Activated naive CD8-positive, alpha-beta T cell treated with anti-CD3 and anti-CD28 coated beads, Interleukin-2, amount 10 ng/mL, durations not matched to agents 7 days and 5 days (primary cell): ENCODE data around the gene SPDYE3. TPM values are rescaled to one million over a fixed set of nuclear protein-coding genes. Genes with fewer than 3 reads are reported as not detected.
"Not testable (repeated sequence)": the region's sequence is repeated elsewhere in the genome, so short reads cannot be mapped to it uniquely, and the experiment has no call there.

Experiments
- ATAC-seq: fragments of 150-1000 bp; cut with Tn5 transposase; one replicate; pipeline ENCODE4 v1.10.0; 2021; ENCODE audit warnings: low read depth, moderate library complexity
- POLR2A ChIA-PET: fragments of 350-600 bp; sonication (Branson Sonifier 250); formaldehyde crosslinking; loops from one replicate; lab custom pipeline; 2021; ENCODE audit warnings: antibody characterized with exemption; lab: Charles Lee
- DNase-seq: peaks from one replicate; pipeline ENCODE4 v3.0.0; 2021
- H3K27ac Mint-ChIP-seq: one replicate; pipeline ENCODE4 v1.8.0; 2022; ENCODE audit warnings: mild to moderate bottlenecking, mixed read lengths
- H3K27me3 Mint-ChIP-seq: one replicate; pipeline ENCODE4 v1.8.0; 2022; ENCODE audit warnings: mild to moderate bottlenecking, moderate library complexity, mixed read lengths
- H3K36me3 Mint-ChIP-seq: one replicate; pipeline ENCODE4 v1.8.0; 2021; ENCODE audit warnings: mild to moderate bottlenecking, mixed read lengths
- H3K4me1 Mint-ChIP-seq: one replicate; pipeline ENCODE4 v1.8.0; 2021; ENCODE audit warnings: mixed read lengths
- H3K4me3 Mint-ChIP-seq: one replicate; pipeline ENCODE4 v1.8.0; 2022; ENCODE audit warnings: mild to moderate bottlenecking, moderate library complexity, mixed read lengths
- H3K9me3 Mint-ChIP-seq: one replicate; pipeline ENCODE4 v1.8.0; 2021; ENCODE audit warnings: mixed read lengths
- total RNA-seq, 2 experiments: library from RNA; stranded (reverse); gene quantifications; one replicate each; pipeline ENCODE4 v1.2.3, GENCODE V29; 2021

Gene SPDYE3
- total RNA-seq, 2 experiments from 2014 or later, result not detected

DNA sequence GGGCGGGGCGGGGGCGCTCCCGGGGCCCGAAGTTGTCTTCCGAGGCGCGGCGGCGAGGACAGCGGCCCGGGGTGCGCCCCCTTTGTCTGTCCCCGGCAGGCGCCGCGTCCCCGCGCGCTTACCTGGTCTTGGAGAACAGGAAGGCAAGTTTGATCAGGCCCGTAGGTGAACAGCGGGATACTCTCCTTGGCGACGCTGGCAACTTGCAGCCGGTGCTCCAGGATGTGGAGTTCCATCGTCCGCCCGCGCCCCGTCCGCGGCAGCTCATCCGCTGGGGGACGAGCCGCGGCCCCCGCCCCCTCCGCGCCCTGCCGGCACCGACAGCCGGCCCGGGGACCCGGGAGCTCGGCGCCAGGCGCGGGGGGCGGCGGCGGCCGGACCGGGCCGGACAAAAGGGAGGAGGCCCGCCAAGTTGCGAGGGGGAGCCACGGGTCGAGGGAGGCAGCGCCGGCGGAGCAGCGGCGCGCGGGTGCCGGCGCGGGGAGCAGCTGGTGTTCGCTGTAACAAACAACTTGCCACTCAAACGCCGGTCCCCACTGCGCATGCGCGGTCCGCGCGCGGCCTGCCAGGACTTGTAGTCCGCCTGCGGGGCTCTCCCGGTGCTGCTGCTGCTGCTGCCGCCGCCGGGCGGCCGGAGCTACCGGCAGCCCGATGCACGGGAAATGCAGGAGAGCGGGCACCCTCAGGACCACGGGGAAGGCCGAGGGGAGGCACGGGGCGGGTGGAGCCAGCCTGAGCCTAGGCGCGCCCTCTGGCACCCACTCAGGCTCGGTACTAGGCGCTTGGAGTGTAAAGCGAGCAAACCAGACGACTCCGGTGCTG, 35.6 kb upstream of the SPDYE3 start:
- Mint-ChIP-seq H3K4me1 (peaks cover 12% of the 10 kb centered on the region), H3K9me3 (no peaks in the 10 kb centered on the region), H3K4me3 (peak overlapping the region; percentile 79), H3K36me3 (peaks cover 6% of the 10 kb centered on the region), H3K27ac (peak overlapping the region; percentile 73), H3K27me3 (no peaks in the 10 kb centered on the region)
- ATAC-seq (peak; percentile 96), DNase-seq (peak; percentile 100)
- POLR2A ChIA-PET, result interaction anchor here (0.9 to 1.6 kb wide), 4 partner anchors 50 to 147 kb away, joined by 3 to 9 read pairs (median 4); partner anchors contain the start of gene LAMTOR4

DNA sequence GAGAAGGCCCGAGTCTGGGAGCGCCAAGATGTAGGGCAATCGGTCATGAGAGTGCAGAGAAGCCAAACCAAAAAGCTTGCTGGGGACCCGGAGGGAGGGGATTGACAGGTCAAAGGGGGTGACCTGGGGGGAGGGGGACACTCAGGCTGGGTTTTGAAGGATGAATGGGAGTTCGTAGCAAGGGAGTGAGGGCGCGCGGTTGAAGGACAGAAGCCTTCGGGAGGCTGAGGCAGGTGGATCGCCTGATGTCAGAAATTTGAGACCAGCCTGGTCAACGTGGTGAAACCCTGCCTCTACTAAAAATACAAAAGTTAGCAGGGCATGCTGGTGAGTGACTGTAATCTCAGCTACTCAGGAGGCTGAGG, 35.0 kb upstream of the SPDYE3 start:
- Mint-ChIP-seq H3K27ac (peak overlapping the region; percentile 42), H3K4me3 (peak overlapping the region; percentile 79), H3K4me1 (peaks cover 12% of the 10 kb centered on the region)
- ATAC-seq, H3K36me3 Mint-ChIP-seq, H3K27me3 Mint-ChIP-seq, H3K9me3 Mint-ChIP-seq, DNase-seq: not testable (repeated sequence)
- POLR2A ChIA-PET, result interaction anchor here (0.9 to 1.6 kb wide), 4 partner anchors 50 to 147 kb away, joined by 3 to 9 read pairs (median 4); partner anchors contain the start of gene LAMTOR4

DNA sequence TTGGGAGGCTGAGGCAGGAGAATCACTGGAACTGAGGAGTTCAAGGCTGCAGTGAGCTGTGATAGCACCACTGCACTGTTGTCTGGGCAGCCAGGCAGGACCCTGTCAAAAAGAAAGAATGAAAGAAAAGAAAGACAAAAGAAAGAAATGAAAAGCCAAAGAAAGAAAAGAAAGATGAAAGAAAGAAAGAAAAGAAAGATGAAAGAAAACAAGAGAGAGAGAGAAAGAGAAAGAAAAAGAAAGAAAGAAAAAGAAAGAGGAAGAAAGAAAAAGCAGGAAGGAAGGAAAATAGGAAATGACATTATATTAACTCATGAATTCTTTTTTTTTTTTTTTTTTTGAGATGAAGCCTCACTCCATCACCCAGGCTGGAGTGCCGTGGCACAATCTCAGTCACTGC, 32.4 kb upstream of the SPDYE3 start:
- POLR2A ChIA-PET, result interaction anchor here (0.7 kb wide), 1 partner anchor 615 kb away, joined by 3 read pairs; no protein-coding TSS in a partner anchor
- peaks cover 6% of the 10 kb centered on the region for H3K36me3 Mint-ChIP-seq
- peaks cover 12% of the 10 kb centered on the region for H3K4me1 Mint-ChIP-seq
- no peak overlapping the region for H3K4me3 Mint-ChIP-seq
- no peaks in the 10 kb centered on the region for H3K27me3 Mint-ChIP-seq
- ATAC-seq, result no peak
- no peaks in the 10 kb centered on the region for H3K9me3 Mint-ChIP-seq
- no peak for DNase-seq
- H3K27ac Mint-ChIP-seq, result no peak overlapping the region

DNA sequence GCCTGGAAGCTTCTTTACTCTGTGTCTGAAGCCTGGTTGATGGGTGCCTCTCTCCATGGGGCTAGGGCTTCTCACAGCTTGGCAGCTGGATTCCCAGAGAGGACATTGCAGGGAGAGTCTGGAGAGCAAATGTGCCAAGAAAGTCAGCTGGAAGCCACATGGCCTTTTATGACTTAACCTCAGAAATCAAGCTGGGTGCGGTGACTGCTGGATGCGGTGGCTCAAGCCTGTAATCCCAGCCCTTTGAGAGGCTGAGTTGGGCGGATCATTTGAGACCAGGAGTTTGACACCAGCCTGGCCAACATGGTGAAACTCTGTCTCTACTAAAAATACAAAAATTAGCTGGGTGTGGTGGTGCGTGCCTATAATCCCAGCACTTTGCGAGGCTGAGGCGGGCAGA, 31.4 kb upstream of the SPDYE3 start:
- not testable (repeated sequence) for H3K27ac Mint-ChIP-seq, H3K27me3 Mint-ChIP-seq, H3K4me3 Mint-ChIP-seq, DNase-seq, H3K36me3 Mint-ChIP-seq, H3K9me3 Mint-ChIP-seq, ATAC-seq, H3K4me1 Mint-ChIP-seq
- POLR2A ChIA-PET, result interaction anchor here (0.6 kb wide), 1 partner anchor 46 kb away, joined by 3 read pairs; no protein-coding TSS in a partner anchor

DNA sequence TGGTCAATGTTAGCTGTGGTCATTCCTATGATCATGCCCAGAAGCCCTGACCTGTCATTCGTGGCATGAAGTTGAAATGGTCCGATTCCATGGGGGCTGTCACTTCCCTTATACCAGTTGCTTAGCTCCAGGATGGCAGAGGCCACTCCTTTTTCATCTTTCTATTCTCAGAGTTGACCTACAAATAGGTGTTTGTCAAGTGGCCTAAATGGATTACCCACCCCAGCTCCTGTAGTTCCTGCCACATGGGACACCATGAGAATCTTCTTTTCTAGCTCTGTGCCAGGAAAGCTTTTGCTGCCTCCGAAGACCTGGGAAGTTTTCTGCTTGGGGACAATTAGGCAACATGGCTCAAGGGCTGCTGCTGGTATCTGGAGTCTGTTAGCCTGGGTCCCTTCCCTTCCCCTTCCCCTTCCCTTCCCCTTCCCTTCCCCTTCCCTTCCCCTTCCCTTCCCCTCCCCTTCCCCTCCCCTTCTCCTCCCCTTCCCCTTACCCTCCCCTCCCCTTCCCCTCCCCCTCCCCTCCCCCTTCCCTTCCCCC, 25.4 kb upstream of the SPDYE3 start:
- ATAC-seq, H3K36me3 Mint-ChIP-seq, H3K27me3 Mint-ChIP-seq, DNase-seq, H3K9me3 Mint-ChIP-seq, H3K4me1 Mint-ChIP-seq, H3K27ac Mint-ChIP-seq, H3K4me3 Mint-ChIP-seq: not testable (repeated sequence)
- POLR2A ChIA-PET, result interaction anchor here (1.1 kb wide), 1 partner anchor 58 kb away, joined by 4 read pairs; no protein-coding TSS in a partner anchor

DNA sequence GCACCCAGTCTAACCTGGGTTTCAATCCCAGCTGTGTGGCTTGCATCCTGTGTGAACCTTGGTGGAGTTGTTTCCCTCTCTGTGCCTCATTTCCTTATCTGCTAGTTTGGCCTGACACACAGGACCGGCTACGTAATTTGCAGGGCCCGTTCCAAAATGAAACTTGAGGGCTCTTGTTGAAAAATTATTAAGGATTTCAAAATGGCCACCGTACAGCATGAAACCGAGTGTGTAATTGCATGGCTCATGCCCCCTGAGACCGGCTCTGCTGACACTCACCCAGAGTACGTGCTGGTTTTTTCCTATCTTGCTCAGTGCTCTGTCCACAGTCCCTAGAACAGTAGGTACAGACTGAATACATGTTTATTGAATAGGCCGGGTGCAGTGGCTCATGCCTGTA, 24.4 kb upstream of the SPDYE3 start:
- ATAC-seq, H3K36me3 Mint-ChIP-seq, H3K27me3 Mint-ChIP-seq, POLR2A ChIA-PET, H3K4me1 Mint-ChIP-seq, H3K27ac Mint-ChIP-seq, H3K9me3 Mint-ChIP-seq, DNase-seq, H3K4me3 Mint-ChIP-seq: not testable (repeated sequence)

DNA sequence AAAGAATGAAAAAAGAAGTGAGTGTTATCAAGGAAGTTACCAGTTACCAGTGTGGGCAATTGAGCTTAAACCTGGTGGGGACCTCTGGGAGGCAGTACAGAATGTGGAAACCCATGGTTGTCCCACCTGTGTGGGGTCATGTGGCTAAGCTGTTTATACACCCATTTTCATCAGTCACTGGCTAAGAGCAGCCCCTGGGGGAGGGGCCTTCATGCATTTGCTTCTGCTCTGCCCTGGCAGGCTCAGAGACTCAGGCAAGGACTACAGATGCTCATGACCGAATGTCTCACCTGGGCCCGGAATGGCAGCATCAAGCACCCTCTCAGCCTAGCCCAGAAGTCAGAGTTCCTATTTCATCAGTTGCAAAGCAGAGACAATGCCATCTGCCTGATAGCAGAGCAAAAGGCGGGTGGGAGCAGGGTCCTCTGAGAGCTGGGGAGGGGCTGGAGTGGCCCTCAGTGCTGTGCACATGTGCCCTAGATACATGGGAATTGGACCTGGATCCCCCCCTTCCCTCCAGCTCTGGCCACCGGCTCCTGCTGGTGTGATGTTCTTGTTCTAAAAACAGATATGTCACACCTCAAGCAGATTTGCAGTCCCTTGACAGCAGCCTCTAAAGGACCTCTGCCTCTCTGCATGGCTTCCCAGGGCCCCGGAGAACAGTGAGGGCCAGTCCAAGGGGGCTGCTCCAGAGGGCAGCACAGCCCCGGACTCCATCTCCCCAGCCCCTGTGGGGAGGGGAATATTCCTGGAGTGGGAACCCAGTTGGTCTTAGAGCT, 20.1 kb upstream of the SPDYE3 start:
- H3K4me3 Mint-ChIP-seq, H3K4me1 Mint-ChIP-seq, H3K27ac Mint-ChIP-seq, H3K36me3 Mint-ChIP-seq, POLR2A ChIA-PET, H3K27me3 Mint-ChIP-seq, DNase-seq, ATAC-seq, H3K9me3 Mint-ChIP-seq: not testable (repeated sequence)

DNA sequence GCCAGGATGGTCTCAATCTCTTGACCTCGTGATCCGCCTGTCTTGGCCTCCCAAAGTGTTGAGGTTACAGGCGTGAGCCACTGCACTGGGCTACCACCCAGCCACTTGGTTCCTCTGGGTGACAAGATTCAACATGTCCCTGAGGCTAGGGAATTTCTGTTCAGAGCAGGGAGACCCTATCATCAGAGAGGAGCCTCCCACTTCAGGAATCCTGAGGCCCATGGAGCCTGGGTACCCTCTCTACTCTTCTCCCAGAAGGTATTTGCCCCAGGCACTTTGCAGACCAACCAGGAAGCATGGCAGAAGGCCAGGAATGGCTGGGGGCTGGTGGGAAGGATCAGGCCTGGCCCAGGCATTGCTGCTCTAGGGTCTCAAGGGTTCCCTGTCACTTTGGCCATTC, 19.2 kb upstream of the SPDYE3 start:
- POLR2A ChIA-PET, H3K9me3 Mint-ChIP-seq, H3K4me1 Mint-ChIP-seq, DNase-seq, H3K27me3 Mint-ChIP-seq, H3K27ac Mint-ChIP-seq, H3K4me3 Mint-ChIP-seq, ATAC-seq: not testable (repeated sequence)
- H3K36me3 Mint-ChIP-seq, result peaks cover 14% of the 10 kb centered on the region

DNA sequence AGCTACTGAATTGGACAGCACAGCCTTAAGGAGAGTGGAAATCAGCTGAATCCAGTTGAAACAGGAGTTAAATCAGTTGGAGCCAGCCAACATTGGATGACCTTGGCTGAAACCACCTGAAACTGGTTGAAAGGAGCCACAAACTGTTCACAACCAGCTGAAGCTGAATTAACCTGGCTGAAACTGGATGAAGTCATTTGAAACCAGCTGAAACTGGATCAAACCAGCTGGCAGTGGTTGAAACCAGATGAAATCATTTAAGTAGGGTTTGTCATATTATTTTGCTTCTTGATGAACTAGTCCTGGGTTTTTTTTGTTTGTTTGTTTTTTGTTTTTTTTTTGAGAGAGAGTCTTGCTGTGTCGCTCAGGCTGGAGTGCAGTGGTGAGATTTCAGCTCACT, 15.3 kb upstream of the SPDYE3 start:
- ATAC-seq, DNase-seq, H3K4me3 Mint-ChIP-seq, H3K36me3 Mint-ChIP-seq, H3K4me1 Mint-ChIP-seq, H3K27me3 Mint-ChIP-seq, POLR2A ChIA-PET, H3K9me3 Mint-ChIP-seq, H3K27ac Mint-ChIP-seq: not testable (repeated sequence)

DNA sequence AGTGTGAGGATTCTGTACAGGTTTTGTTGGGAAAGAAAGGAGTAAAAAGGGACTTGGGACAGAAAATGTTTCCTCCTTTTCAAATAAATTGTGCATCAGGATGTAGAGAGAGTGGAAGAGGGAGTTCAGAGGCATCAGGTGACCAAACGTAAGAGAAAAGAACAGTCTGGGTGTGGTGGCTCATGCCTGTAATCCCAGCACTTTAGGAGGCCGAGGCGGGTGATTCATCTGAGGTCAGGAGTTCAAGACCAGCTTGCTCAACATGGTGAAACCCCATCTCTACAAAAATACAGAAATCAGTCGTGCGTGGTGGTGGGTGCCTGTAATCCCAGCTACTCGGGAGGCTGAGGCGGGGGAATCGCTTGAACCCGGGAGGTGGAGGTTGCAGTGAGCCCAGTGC, 12.2 kb upstream of the SPDYE3 start:
- POLR2A ChIA-PET, H3K9me3 Mint-ChIP-seq, H3K4me3 Mint-ChIP-seq, ATAC-seq, H3K36me3 Mint-ChIP-seq, DNase-seq, H3K27me3 Mint-ChIP-seq, H3K27ac Mint-ChIP-seq, H3K4me1 Mint-ChIP-seq: not testable (repeated sequence)

DNA sequence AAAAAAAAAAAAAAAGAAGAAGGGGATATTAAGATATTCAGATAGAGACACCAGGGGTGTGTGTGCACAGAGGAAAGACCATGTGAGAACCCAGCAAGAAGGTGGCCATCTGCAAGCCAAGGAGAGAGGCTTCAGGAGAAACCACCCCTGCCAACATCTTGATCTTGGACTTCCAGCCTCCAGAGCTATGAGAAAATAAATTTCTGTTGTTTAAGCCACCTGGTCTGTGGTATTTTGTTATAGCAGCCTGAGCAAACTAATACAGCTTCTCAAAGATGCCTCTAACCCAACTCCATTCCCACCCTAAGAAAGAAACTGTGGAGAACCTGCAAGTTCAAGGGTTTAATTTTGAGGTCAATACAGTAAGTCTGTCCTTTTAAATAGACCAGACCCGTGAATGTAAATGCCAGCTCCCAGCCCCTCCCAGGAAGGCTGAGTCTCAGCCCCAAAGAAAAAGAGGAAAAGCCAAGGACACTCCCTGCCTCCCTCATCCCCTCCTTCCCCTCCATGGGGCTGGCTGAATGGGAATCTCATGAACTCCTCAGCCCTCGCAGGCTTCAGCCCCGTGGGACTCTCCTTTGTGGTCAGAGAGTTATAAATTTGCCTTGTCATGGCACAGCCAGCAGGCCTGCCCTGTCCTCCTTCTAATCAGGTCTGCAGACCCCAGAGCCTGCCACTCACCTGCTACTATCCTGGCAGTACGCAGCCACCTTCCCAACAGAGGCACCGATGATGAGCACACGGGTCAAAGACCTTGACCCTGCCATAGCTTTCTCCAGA, 9.5 kb upstream of the SPDYE3 start:
- H3K9me3 Mint-ChIP-seq, H3K36me3 Mint-ChIP-seq, H3K27me3 Mint-ChIP-seq, DNase-seq, H3K27ac Mint-ChIP-seq, ATAC-seq, POLR2A ChIA-PET, H3K4me3 Mint-ChIP-seq, H3K4me1 Mint-ChIP-seq: not testable (repeated sequence)

DNA sequence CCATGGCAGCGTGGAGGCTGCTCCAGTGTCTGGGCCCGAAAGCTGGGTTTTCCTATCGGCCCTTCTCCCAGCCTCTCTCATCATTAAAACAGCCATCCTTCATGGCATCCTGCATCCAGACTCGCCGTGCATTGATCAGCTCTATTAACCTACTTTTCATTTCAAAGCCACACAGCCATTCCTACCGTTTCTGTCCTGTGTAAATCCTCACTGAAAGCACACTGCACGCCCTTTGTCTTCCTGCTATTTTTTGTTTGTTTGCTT, 8.9 kb upstream of the SPDYE3 start:
- H3K4me1 Mint-ChIP-seq, H3K4me3 Mint-ChIP-seq, H3K36me3 Mint-ChIP-seq, DNase-seq, H3K27me3 Mint-ChIP-seq, POLR2A ChIA-PET, H3K9me3 Mint-ChIP-seq, ATAC-seq, H3K27ac Mint-ChIP-seq: not testable (repeated sequence)

DNA sequence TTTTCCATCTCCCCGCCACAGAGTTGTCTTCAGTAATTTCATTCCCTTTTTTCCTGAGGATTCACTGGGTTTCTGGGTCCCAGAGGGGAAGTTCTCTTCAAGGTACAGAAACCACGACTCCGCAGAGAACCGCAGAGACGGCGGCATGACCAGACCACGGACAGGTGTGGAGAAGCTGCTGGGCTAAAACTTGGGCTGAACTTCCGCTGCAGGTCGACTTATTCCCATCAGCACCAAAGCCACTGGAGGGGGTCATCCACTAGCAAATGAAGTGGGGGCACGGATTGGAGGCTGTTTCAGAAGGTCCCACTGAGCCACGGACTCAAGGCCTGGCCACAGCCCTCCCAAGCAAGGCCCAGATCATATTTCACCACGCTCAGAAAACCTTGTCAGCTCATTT, 3.0 kb upstream of the SPDYE3 start:
- H3K9me3 Mint-ChIP-seq, H3K27me3 Mint-ChIP-seq, ATAC-seq, H3K36me3 Mint-ChIP-seq, H3K27ac Mint-ChIP-seq, DNase-seq, H3K4me1 Mint-ChIP-seq, H3K4me3 Mint-ChIP-seq, POLR2A ChIA-PET: not testable (repeated sequence)
